A549 (cell line): ENCODE measurements around the gene SLC6A15. TPM values are rescaled to one million over a fixed set of nuclear protein-coding genes. Genes with fewer than 3 reads are reported as not detected.

ENCODE experiments used
- ATAC-seq, 2 experiments: fragments of 200-7000 bp in 1 of 2; fragments of >200 bp in 1 of 2; cut with Nextera tagmentation in 1 of 2; cut with Tn5 transposase in 1 of 2; 3 replicates each; pipeline versions ENCODE4 v1.8.0 to v1.9.1; 2018 to 2020; ENCODE audit warnings: mild to moderate bottlenecking in 1 of 2, moderate library complexity in 1 of 2
- CTCF ChIA-PET: fragments of 300-600 bp; sonication (Branson Sonifier 250); formaldehyde crosslinking; extraction: SDS; loops from one replicate; lab custom pipeline; 2021; ENCODE audit warnings: antibody characterized with exemption, inconsistent platforms; lab: Yijun Ruan, JAX
- POLR2A ChIA-PET: fragments of 350-600 bp; formaldehyde crosslinking; extraction: SDS; loops from one replicate; lab custom pipeline; 2021; ENCODE audit warnings: antibody characterized with exemption, inconsistent platforms; lab: Yijun Ruan, JAX
- DNase-seq, 2 experiments: peaks; one replicate each; pipeline versions ENCODE4 v3.0.0 to v3.0.0-alpha.2; 2011 to 2016; ENCODE audit warnings: low read depth in 1 of 2, low spot score in 1 of 2
- FAIRE-seq: peaks from 2 replicates; lab custom pipeline; 2011; peaks lifted over from hg19 to GRCh38; lab: Jason Lieb, UNC
- H3K27ac ChIP-seq, 2 experiments: fragments of >200 bp; sonication (Bioruptor Twin); formaldehyde crosslinking; 3 replicates each; pipeline ENCODE4 v1.5.1; 2016 to 2017
- H3K4me1 ChIP-seq: fragments of >200 bp; sonication (Bioruptor Twin); formaldehyde crosslinking; 3 replicates; pipeline ENCODE4 v1.6.1; 2016
- H3K4me2 ChIP-seq: fragments of >200 bp; sonication (Bioruptor Twin); formaldehyde crosslinking; 3 replicates; pipeline ENCODE4 v1.6.1; 2016
- H3K4me3 ChIP-seq: fragments of >200 bp; sonication (Bioruptor Twin); formaldehyde crosslinking; 3 replicates; pipeline ENCODE4 v1.5.1; 2016
- H3K9me3 ChIP-seq: fragments of >200 bp; sonication (Bioruptor Twin); formaldehyde crosslinking; 3 replicates; pipeline ENCODE4 v1.6.1; 2016
- CBX8 ChIP-seq: fragments of 200-600 bp; sonication (generic); IDR thresholded peaks from 2 replicates; pipeline ENCODE4 v1.6.1; 2016
- CHD2 ChIP-seq: fragments of 150-350 bp; IDR thresholded peaks from 2 replicates; pipeline ENCODE4 v1.6.1; 2014; ENCODE audit warnings: low read length; ENCODE audit not compliant: partially characterized antibody
- FOSB ChIP-seq: fragments of 250-450 bp; sonication (Bioruptor Pico); IDR thresholded peaks from 2 replicates; pipeline ENCODE4 v1.5.0; 2020; ENCODE audit warnings: mild to moderate bottlenecking, moderate library complexity
- FOSL2 ChIP-seq, 2 experiments: fragments of 450-650 bp in 1 of 2; fragments of >200 bp in 1 of 2; sonication (Bioruptor Twin) in 1 of 2; formaldehyde crosslinking; IDR thresholded peaks; 2 replicates each; pipeline versions ENCODE4 v1.5.0 to v1.6.1; 2016 to 2020; ENCODE audit warnings: mild to moderate bottlenecking in 1 of 2, moderate library complexity in 1 of 2
- HDAC2 ChIP-seq: fragments of 200-600 bp; sonication (generic); IDR thresholded peaks from 2 replicates; pipeline ENCODE4 v1.6.1; 2016
- HOXB13 ChIP-seq: fragments of 250-450 bp; sonication (Bioruptor Pico); IDR thresholded peaks from 2 replicates; pipeline ENCODE4 v1.5.0; 2020; ENCODE audit warnings: low read depth, mild to moderate bottlenecking, moderate library complexity
- HOXB5 ChIP-seq: fragments of 250-450 bp; sonication (Bioruptor Pico); IDR thresholded peaks from 2 replicates; pipeline ENCODE4 v1.5.0; 2020; ENCODE audit warnings: mild to moderate bottlenecking, moderate library complexity
- KDM1A ChIP-seq: fragments of 200-600 bp; sonication (generic); IDR thresholded peaks from 2 replicates; pipeline ENCODE4 v1.6.1; 2016; ENCODE audit warnings: low read depth, mild to moderate bottlenecking
- MAFK ChIP-seq: fragments of 450-650 bp; IDR thresholded peaks from 2 replicates; pipeline ENCODE4 v1.6.1; 2014; ENCODE audit not compliant: partially characterized antibody
- MYC ChIP-seq: IDR thresholded peaks from 2 replicates; pipeline ENCODE4 v1.6.1; 2012; ENCODE audit warnings: mild to moderate bottlenecking, inconsistent platforms, low read length, improper control_type of control experiment, borderline replicate concordance
- RCOR1 ChIP-seq: fragments of 150-350 bp; IDR thresholded peaks from 2 replicates; pipeline ENCODE4 v1.6.1; 2014; ENCODE audit warnings: antibody characterized with exemption, low read length, low read depth
- RFX5 ChIP-seq: fragments of 450-650 bp; IDR thresholded peaks from 2 replicates; pipeline ENCODE4 v1.7.1; 2014; ENCODE audit warnings: antibody characterized with exemption, mild to moderate bottlenecking, moderate library complexity
- TFCP2L1 ChIP-seq: fragments of 250-450 bp; sonication (Bioruptor Pico); IDR thresholded peaks from 2 replicates; pipeline ENCODE4 v1.5.0; 2021; ENCODE audit warnings: mild to moderate bottlenecking
- WGBS: methylation state at CpG from one replicate; pipeline ENCODE4 v1.1.6; 2017; ENCODE audit errors: missing lambda C conversion rate; 5-methylcytosine and 5-hydroxymethylcytosine counted together
- polyA plus RNA-seq, 4 experiments: library from polyadenylated mRNA; depleted of rRNA in 3 of 4; stranded (reverse); fragments of >200 nt; fragmentation: RNase III in 1 of 4; extraction: RNeasy Plus Mini Kit Qiagen cat#74134 plus additional on column Dnase treatment in 1 of 4; gene quantifications; 2 replicates in 3 of 4; 3 replicates in 1 of 4; pipeline ENCODE4 v1.2.3, GENCODE V29; 2011 to 2017
- TF ChIP-seq, protein P1 (sequence below): fragments of >200 bp; sonication (Bioruptor Twin); formaldehyde crosslinking; IDR thresholded peaks from 3 replicates; pipeline ENCODE4 v1.6.1; 2016
- TF ChIP-seq, protein P2 (sequence below): fragments of >200 bp; sonication (Bioruptor Twin); formaldehyde crosslinking; IDR thresholded peaks from 2 replicates; pipeline ENCODE4 v1.6.1; 2016
- TF ChIP-seq, protein P3 (sequence below): fragments of 200-600 bp; sonication (generic); IDR thresholded peaks from 2 replicates; pipeline ENCODE4 v1.6.1; 2016; ENCODE audit warnings: antibody characterized with exemption, mild to moderate bottlenecking, moderate library complexity
- TF ChIP-seq, protein P4 (sequence below): fragments of 250-450 bp; sonication (Bioruptor Pico); IDR thresholded peaks from 2 replicates; pipeline ENCODE4 v1.5.0; 2021; ENCODE audit warnings: mild to moderate bottlenecking, moderate library complexity, borderline replicate concordance
- TF ChIP-seq, protein P5 (sequence below): IDR thresholded peaks from 2 replicates; pipeline ENCODE4 v1.6.1; 2012

The SLC6A15 gene
- polyA plus RNA-seq, 2 of the 4 experiments (the other 2 are of a cell fraction), result 1.0 to 1.9 TPM

DNA sequence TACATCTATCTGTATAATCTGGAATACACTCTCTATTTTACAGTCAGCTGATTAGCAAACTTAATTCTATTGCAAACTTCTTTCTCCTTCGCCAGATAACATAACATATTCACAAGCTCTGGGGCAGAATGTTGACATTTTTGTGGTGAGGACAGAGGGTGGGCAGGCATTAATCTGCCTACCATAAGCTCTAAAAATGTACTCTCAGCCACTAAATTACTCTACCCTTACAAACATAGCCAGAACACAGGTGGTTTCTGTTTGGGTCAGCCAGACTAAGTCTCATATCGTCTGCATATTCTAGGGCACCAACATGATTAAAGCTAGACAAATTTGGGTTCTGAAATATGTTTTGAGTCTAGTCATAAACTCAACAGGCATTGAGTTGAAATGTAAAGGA is 90.1 kb downstream of the SLC6A15 start:
- ChIA-PET CTCF (no interaction called here), POLR2A (no interaction called here)
- 13% methylated on average over 2 of the region's 2 CpGs for WGBS
- Histone ChIP-seq H3K4me2 (no peak overlapping the region), H3K27ac (no peak overlapping the region), H3K4me1 (no peaks in the 10 kb centered on the region), H3K9me3 (no peaks in the 10 kb centered on the region), H3K4me3 (no peak overlapping the region)
- FAIRE-seq, result no peak
- no peak for ATAC-seq
- no peak for DNase-seq
- TF ChIP-seq RCOR1 (no peak), KDM1A (no peak), HOXB5 (CRISPR knock-in tag) (no peak), FOSB (no peak), HDAC2 (no peak), RFX5 (no peak), TFCP2L1 (no peak), HOXB13 (CRISPR knock-in tag) (no peak), FOSL2 (IDR thresholded peaks at IDR 0.05) (no peak), FOSL2 (CRISPR knock-in tag; IDR thresholded peaks at IDR 0.05) (no peak)
- TF ChIP-seq, protein P1, sequence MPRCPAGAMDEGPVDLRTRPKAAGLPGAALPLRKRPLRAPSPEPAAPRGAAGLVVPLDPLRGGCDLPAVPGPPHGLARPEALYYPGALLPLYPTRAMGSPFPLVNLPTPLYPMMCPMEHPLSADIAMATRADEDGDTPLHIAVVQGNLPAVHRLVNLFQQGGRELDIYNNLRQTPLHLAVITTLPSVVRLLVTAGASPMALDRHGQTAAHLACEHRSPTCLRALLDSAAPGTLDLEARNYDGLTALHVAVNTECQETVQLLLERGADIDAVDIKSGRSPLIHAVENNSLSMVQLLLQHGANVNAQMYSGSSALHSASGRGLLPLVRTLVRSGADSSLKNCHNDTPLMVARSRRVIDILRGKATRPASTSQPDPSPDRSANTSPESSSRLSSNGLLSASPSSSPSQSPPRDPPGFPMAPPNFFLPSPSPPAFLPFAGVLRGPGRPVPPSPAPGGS, result no peak
- TF ChIP-seq, protein P2, sequence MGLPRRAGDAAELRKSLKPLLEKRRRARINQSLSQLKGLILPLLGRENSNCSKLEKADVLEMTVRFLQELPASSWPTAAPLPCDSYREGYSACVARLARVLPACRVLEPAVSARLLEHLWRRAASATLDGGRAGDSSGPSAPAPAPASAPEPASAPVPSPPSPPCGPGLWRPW, result no peak
- TF ChIP-seq, protein P3, sequence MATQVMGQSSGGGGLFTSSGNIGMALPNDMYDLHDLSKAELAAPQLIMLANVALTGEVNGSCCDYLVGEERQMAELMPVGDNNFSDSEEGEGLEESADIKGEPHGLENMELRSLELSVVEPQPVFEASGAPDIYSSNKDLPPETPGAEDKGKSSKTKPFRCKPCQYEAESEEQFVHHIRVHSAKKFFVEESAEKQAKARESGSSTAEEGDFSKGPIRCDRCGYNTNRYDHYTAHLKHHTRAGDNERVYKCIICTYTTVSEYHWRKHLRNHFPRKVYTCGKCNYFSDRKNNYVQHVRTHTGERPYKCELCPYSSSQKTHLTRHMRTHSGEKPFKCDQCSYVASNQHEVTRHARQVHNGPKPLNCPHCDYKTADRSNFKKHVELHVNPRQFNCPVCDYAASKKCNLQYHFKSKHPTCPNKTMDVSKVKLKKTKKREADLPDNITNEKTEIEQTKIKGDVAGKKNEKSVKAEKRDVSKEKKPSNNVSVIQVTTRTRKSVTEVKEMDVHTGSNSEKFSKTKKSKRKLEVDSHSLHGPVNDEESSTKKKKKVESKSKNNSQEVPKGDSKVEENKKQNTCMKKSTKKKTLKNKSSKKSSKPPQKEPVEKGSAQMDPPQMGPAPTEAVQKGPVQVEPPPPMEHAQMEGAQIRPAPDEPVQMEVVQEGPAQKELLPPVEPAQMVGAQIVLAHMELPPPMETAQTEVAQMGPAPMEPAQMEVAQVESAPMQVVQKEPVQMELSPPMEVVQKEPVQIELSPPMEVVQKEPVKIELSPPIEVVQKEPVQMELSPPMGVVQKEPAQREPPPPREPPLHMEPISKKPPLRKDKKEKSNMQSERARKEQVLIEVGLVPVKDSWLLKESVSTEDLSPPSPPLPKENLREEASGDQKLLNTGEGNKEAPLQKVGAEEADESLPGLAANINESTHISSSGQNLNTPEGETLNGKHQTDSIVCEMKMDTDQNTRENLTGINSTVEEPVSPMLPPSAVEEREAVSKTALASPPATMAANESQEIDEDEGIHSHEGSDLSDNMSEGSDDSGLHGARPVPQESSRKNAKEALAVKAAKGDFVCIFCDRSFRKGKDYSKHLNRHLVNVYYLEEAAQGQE, result no peak
- TF ChIP-seq, protein P4, sequence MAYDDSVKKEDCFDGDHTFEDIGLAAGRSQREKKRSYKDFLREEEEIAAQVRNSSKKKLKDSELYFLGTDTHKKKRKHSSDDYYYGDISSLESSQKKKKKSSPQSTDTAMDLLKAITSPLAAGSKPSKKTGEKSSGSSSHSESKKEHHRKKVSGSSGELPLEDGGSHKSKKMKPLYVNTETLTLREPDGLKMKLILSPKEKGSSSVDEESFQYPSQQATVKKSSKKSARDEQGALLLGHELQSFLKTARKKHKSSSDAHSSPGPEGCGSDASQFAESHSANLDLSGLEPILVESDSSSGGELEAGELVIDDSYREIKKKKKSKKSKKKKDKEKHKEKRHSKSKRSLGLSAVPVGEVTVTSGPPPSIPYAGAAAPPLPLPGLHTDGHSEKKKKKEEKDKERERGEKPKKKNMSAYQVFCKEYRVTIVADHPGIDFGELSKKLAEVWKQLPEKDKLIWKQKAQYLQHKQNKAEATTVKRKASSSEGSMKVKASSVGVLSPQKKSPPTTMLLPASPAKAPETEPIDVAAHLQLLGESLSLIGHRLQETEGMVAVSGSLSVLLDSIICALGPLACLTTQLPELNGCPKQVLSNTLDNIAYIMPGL, result no peak

DNA sequence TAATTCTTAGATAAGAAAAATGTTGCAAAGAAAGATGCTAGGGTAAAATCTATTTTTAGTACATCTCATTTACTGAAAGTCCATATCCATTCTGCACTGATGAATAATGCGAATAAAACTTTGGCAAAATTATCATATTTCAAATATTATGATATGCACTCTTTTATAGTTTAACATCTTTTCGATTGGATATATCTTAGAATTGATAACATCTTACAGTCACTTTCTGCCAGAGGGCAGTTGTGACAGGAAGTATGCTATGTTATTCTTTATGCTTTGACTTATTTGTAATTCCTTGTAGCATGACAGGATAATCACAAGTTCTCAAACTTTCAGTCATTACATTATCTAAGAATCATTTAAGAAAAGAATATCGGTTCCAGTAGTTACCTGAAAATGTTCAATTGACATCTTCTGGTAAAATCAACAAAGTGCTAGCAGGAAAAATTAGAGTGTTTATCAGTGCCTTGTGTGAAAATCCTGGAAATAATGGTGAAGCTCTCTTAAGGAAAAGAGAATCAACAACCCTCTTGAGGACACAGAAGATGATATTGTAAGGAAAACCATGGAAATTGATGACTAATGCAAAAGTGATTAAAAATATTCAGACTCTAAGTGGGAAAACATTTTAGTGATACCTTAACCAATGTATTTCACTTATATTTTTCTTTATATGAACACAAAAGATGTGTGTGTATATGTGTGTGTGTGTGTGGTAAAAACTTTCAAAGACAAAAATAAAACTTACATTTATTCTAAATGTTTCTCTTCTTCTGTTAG is 95.5 kb downstream of the SLC6A15 start:
- no peak for ATAC-seq

DNA sequence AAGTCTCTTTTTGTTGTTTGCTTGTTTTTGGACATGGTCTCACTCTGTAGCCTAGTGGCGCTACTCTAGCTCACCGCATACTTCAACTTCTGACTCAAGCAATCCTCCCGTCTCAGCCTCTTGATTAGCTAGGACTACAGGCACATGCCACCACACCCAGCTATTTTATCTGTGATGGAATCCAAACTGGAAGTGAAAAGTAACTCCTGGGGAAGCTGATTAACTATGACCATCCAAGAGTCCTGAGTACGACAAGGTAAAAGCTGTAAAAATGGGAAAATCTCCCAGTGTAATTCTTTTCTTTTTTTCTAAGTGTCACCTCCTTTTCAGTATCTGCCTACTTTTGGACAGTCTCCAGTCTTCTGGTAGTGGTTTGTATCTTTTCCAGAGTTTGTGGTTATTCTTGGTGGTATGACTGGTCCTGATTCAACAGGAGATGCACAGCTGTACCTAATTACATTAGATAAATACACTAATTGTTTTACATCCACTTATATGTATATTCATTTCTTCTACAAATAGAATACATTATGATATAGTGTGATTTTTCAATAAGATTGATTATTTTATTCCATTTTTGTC is 97.8 kb downstream of the SLC6A15 start:
- whole genome bisulfite sequencing, result 76% methylated on average over 4 of the region's 4 CpGs
- no peak for ATAC-seq
- CTCF ChIA-PET, result interaction anchor here (1.3 kb wide), 1 partner anchor 15 kb away, joined by 3 read pairs; no protein-coding TSS in a partner anchor

More for the DNA sequence above, 95.5 kb downstream of the SLC6A15 start:
- no peak overlapping the region for H3K4me3 ChIP-seq
- H3K9me3 ChIP-seq, result no peaks in the 10 kb centered on the region
- WGBS, result 53% methylated on average over 3 of the region's 3 CpGs
- no peak for DNase-seq
- ChIA-PET POLR2A (no interaction called here), CTCF (no interaction called here)
- H3K4me2 ChIP-seq, result no peak overlapping the region
- TF ChIP-seq CBX8 (no peak), MAFK (peak; percentile 78)
- H3K27ac ChIP-seq, result no peak overlapping the region
- H3K4me1 ChIP-seq, result no peaks in the 10 kb centered on the region
- no peak for FAIRE-seq

More for the DNA sequence above, 97.8 kb downstream of the SLC6A15 start:
- H3K4me2 ChIP-seq, result no peak overlapping the region
- H3K4me1 ChIP-seq, result no peaks in the 10 kb centered on the region
- no peak for FAIRE-seq
- DNase-seq, result no peak
- no peak overlapping the region for H3K27ac ChIP-seq
- no peaks in the 10 kb centered on the region for H3K9me3 ChIP-seq
- H3K4me3 ChIP-seq, result no peak overlapping the region
- POLR2A ChIA-PET, result no interaction called here
- TF ChIP-seq, protein P5, sequence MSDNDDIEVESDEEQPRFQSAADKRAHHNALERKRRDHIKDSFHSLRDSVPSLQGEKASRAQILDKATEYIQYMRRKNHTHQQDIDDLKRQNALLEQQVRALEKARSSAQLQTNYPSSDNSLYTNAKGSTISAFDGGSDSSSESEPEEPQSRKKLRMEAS, result no peak
- no peak for TF ChIP-seq KDM1A
- no peak for TF ChIP-seq CHD2
- TF ChIP-seq MYC, result no peak
- TF ChIP-seq, protein P1, result no peak
